ENCODE data around the gene INTS12.

DNA sequence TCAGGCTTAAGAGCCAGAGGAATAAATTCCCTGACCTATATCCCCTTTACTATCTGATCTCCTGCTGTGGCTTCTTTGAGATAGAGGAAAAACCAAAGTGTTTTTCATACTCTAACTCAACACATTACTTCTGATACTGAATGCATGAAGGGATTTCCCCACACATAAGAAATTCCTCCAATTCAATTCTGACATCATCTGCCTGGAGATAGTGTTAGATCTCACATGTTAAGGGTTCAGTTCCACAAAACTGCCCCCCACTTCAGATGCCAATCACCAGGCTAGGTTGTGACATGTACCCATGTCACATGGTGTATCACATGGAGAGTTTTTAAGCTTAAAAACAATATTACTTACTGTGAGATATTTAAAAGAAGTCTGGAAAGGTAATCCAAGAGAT is 46.9 kb upstream of the INTS12 start:
- TF ChIP-seq, protein P1, sequence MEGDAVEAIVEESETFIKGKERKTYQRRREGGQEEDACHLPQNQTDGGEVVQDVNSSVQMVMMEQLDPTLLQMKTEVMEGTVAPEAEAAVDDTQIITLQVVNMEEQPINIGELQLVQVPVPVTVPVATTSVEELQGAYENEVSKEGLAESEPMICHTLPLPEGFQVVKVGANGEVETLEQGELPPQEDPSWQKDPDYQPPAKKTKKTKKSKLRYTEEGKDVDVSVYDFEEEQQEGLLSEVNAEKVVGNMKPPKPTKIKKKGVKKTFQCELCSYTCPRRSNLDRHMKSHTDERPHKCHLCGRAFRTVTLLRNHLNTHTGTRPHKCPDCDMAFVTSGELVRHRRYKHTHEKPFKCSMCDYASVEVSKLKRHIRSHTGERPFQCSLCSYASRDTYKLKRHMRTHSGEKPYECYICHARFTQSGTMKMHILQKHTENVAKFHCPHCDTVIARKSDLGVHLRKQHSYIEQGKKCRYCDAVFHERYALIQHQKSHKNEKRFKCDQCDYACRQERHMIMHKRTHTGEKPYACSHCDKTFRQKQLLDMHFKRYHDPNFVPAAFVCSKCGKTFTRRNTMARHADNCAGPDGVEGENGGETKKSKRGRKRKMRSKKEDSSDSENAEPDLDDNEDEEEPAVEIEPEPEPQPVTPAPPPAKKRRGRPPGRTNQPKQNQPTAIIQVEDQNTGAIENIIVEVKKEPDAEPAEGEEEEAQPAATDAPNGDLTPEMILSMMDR (IDR thresholded peaks at IDR 0.05): no peak
- TF ChIP-seq POLR2A (IDR thresholded peaks at IDR 0.05): no peak

Measured in thyroid gland (tissue), 4 donors.